Vagina (tissue), 2 donors: Measurements from ENCODE around the gene RNF133.

Experiments
- POLR2A ChIP-seq, 2 donors: fragments of 450-650 bp; IDR thresholded peaks; one replicate each; pipeline ENCODE4 v1.6.1; 2017; ENCODE audit warnings: antibody characterized with exemption in 2 of 2, mild to moderate bottlenecking in 2 of 2, moderate library complexity in 2 of 2
- POLR2AphosphoS5 ChIP-seq, 2 donors: sonication (generic); formaldehyde crosslinking; IDR thresholded peaks; one replicate each; pipeline ENCODE4 v1.9.0; 2017; ENCODE audit warnings: antibody characterized with exemption in 2 of 2, mild to moderate bottlenecking in 2 of 2, low read depth in 1 of 2; ENCODE audit not compliant: insufficient read depth in 1 of 2
- TF ChIP-seq, protein P1 (sequence below), 3 experiments: fragments of 450-650 bp in 2 of 3; fragments of 200-600 bp in 1 of 3; sonication (generic) in 1 of 3; IDR thresholded peaks; one replicate each; pipeline ENCODE4 v1.5.1; 2017 to 2019; ENCODE audit warnings: antibody characterized with exemption in 3 of 3, mild to moderate bottlenecking in 2 of 3, moderate library complexity in 2 of 3

DNA sequence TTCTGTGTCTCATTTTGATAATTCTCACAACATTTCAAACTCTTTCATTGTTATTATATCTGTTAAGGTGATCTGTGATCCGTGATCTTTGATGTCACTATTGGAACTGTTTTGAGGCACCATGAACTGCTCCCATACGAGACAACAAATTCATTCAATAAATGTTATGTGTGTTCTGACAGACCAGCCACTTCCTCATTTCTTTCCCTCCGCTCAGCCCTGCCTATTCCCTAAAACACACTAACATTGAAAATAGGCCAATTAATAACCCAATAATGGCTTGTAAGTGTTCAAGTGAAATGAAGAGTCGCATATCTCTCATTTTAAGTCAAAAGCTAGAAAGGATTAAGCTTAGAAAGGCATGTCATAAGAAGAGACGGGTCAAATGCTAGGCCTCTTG lies 45.2 kb downstream of the RNF133 start:
- TF ChIP-seq, protein P1, sequence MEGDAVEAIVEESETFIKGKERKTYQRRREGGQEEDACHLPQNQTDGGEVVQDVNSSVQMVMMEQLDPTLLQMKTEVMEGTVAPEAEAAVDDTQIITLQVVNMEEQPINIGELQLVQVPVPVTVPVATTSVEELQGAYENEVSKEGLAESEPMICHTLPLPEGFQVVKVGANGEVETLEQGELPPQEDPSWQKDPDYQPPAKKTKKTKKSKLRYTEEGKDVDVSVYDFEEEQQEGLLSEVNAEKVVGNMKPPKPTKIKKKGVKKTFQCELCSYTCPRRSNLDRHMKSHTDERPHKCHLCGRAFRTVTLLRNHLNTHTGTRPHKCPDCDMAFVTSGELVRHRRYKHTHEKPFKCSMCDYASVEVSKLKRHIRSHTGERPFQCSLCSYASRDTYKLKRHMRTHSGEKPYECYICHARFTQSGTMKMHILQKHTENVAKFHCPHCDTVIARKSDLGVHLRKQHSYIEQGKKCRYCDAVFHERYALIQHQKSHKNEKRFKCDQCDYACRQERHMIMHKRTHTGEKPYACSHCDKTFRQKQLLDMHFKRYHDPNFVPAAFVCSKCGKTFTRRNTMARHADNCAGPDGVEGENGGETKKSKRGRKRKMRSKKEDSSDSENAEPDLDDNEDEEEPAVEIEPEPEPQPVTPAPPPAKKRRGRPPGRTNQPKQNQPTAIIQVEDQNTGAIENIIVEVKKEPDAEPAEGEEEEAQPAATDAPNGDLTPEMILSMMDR (IDR thresholded peaks at IDR 0.05): no peak
- TF ChIP-seq POLR2A (IDR thresholded peaks at IDR 0.05) (no peak), POLR2AphosphoS5 (IDR thresholded peaks at IDR 0.05; ENCODE audit: insufficient read depth in 1 of 2, low read depth in 1 of 2) (no peak)
